GM12873 (cell line): Measurements from ENCODE around the gene MTFMT.

ENCODE experiments used
- CTCF ChIP-seq: IDR thresholded peaks from 2 replicates; pipeline ENCODE4 v1.5.1; 2012; ENCODE audit warnings: low read depth, mild to moderate bottlenecking, moderate library complexity, low read length, control low read depth; ENCODE audit not compliant: insufficient read depth; ENCODE audit errors: missing control alignments

The MTFMT gene

GRCh38 chr15:65069779-65070546 lies 40.5 kb upstream of the MTFMT start:
- no peak for TF ChIP-seq CTCF

- no peak for TF ChIP-seq CTCF
These were observed 39.7 kb upstream of the MTFMT start for GRCh38 chr15:65069179-65069578.

GRCh38 chr15:65068403-65068788 lies 39.0 kb upstream of the MTFMT start:
- TF ChIP-seq CTCF, result no peak

- no peak for TF ChIP-seq CTCF
These were observed 38.4 kb upstream of the MTFMT start, which contains the start of gene RASL12 for GRCh38 chr15:65067645-65068402. TSS of gene RASL12 (minus strand) at chr15:65067991. CDS start at chr15:65067835, 156 bp downstream.

GRCh38 chr15:65067317-65067644 lies 37.8 kb upstream of the MTFMT start:
- no peak for TF ChIP-seq CTCF

GRCh38 chr15:65066635-65067316 lies 37.3 kb upstream of the MTFMT start:
- no peak for TF ChIP-seq CTCF
